HG02870 (cell line): ENCODE data around the gene ARAP1.

ENCODE experiments used
- ATAC-seq: cut with Tn5 transposase; IDR thresholded peaks from one replicate; pipeline ENCODE4 v1.9.1; 2021; ENCODE audit warnings: mild to moderate bottlenecking, moderate library complexity; ENCODE audit not compliant: unreplicated experiment

ARAP1 gene

GRCh38 chr11:72705442-72706365 lies 46.5 kb downstream of the ARAP1 start:
- no peak for ATAC-seq

GRCh38 chr11:72704783-72705265 lies 47.4 kb downstream of the ARAP1 start:
- no peak for ATAC-seq

DNA sequence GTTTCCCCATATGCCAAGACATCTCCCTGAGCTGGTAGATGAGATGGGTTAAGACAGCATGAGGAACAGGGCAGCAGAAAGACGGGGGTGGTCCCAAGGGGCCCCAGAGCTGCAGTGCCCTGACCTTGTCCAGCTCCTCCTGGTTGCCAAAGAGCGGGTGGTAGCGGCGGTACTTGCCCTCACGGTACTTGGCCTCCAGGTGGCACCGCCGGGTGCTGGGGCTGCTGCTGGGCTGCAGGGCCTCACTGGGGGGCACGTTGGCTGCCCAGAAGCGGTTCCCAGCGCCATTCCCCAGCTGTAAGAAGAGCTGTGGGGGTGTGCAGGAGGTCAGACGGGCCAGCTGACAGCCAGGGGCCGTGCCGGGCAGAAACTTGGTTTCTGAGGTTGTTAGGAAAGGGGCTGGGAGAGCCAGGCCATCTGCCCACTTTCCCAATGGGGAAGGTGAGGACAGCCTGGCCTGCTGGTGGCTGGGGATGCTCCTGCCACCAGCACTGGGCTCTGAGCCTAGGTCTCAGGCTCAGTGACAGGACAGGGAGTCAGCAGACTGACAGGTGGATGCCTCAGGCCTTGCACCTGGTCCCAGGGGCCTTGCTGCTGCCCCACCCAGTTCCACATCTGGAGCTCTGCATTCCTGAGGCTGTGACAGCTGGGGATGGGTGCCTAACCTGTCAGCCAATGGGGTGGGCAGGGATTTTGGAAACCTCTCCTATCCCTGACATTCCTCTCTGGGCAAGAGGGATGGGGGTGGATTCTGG lies 48.0 kb downstream of the ARAP1 start:
- no peak for ATAC-seq

- ATAC-seq = no peak
These were observed 48.8 kb downstream of the ARAP1 start for GRCh38 chr11:72703267-72704008.

DNA sequence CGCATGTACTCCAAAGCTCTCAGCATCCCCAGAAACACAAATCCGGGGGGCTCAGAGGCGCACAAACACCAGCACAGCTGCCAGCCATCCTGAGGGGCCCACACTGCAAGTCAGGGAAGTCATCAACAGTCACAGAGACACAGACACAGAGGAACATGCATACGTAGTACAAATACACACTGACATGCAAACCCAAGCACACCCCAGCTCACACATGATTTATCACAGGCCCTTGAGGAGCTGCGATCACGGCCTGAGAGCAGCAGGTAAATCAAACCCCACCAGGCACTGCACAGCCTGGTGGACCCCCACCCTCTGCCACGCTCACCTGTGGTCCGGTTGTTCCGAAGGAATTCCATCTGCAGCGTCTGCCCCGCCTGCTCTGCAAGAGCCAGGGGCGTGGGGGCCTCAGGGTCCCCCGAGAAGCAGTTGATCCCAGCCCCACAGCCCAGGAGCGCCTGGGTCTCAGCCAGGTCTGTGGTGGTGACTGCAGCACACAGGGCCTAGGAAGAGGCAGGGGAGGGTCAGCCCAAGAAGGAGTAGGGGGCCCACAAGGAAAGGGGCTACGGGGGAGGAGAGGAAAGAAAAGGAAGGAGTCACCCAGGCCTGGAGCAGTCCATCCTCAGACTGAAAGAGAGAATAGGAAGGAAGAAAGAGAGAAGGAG lies 49.5 kb downstream of the ARAP1 start:
- ATAC-seq = no peak

- no peak for ATAC-seq
These were observed 50.1 kb downstream of the ARAP1 start for GRCh38 chr11:72702096-72702495.

- no peak for ATAC-seq
These were observed 50.7 kb downstream of the ARAP1 start for GRCh38 chr11:72701466-72701865.

DNA sequence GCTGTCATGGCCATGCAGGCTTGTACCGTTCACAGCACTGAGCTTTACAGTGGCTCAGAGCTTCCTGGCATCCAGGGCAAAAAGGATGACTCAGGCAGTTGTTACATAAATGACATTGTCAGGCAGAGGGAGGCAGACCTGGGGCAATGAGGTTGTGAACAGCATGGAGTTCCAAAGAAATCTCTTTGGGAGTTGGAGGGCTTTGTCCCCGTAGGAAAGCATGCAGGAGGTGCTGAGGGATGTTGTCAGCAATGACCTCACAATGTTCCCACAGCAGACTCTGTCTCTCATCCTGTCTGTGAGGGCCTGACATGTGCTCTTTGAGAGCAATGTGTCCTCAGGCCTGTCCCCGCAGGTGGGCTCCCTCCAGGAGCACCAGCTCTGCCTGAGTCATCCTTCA lies 52.1 kb downstream of the ARAP1 start:
- no peak for ATAC-seq

- no peak for ATAC-seq
These were observed 54.4 kb downstream of the ARAP1 start for GRCh38 chr11:72697814-72698213.

DNA sequence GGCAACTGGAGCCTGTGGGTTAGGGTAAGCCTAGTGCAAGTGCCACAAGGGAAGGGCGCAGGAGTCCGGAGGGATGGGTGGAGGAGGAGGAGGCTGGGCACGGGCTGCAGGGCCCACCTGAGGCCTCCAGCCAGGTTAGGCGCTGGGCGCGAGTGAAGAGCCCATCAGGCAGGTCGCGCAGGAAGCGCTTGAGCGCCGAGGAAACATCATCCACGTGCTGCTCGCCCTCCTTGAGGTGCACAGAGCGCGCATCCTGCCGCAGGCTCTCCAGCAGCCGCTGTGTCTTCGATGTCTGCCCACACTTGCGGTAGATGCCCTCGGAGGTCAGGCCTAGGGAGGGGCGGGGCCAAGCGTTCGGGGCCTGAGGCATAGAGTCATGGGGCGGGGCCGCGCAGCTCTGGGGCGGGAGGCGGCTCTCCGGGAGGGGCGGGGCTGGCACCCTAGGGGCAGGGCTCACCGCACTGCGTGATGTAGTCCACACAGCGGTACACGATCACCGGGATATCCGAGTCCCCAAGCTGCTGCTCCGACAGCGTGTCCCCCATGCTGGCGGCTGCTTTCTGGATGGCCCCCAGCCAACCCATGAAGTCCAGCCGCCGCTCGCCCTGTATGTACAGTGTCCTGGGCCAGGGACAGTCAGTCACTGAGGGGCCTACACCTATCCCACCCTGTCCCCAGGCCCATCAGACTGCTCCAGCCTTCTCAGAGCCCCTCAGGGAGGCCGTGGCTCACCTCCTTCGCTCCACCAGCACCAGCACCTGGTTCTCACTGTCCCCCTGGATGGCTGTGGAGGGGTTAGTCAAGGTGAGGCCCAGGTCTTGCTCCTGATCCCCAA lies 55.1 kb downstream of the ARAP1 start:
- ATAC-seq = no peak

GRCh38 chr11:72695354-72695753 lies 56.9 kb downstream of the ARAP1 start:
- ATAC-seq = no peak

DNA sequence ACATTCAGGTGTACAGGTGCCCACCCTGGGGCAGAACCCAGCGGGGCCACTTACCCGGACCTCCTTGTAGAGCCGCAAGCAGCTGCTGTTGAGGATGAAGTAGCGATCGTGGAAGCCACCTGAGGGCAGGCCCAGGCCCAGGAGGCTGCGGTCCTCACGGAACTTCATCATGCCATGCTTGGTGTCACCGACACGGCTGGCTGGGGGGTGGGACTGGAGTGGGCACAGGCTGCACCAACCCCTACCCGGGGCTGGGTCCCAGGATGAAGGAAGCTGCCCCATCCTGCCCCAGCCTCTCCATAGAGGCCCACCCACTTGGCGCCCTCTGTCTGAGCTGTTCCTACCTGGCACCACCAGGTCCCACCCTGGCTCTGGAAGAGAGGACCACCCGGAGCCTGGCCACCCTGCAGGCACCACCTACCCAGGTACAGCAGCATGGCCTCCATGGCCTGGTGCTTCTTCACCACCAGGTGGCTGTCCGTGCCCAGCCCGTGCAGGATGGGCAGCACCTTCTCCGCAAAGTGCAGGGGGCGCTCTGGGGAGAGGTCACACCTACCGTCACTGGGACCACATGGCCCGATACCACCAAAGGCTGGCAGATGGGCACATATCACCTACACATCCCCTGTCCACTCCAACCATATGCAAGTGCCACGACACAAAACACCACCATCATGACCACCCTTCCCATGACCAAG lies 58.8 kb downstream of the ARAP1 start:
- no peak for ATAC-seq

- ATAC-seq = no peak
These were observed 59.5 kb downstream of the ARAP1 start for GRCh38 chr11:72692498-72693237.

DNA sequence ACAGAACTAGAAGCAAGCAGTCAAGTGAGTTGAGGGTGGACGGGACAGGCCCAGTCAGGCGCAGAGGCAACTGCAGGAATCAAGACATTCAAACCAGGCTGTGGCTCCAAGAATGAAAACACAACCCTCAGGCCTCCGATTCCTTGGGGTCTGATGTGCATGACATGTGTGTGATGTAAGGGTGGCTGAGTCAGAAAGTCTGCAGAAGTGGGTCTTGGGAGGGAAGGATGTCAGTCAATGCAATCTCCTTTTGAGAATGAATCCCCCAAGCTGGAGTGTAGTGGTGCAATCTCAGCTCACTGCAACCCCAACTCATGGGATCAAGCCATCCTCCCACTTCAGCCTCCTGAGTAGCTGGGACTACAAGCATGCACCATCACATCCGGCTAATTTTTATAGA lies 62.0 kb downstream of the ARAP1 start:
- no peak for ATAC-seq

- no peak for ATAC-seq
These were observed 63.3 kb downstream of the ARAP1 start for GRCh38 chr11:72688929-72689328.

DNA sequence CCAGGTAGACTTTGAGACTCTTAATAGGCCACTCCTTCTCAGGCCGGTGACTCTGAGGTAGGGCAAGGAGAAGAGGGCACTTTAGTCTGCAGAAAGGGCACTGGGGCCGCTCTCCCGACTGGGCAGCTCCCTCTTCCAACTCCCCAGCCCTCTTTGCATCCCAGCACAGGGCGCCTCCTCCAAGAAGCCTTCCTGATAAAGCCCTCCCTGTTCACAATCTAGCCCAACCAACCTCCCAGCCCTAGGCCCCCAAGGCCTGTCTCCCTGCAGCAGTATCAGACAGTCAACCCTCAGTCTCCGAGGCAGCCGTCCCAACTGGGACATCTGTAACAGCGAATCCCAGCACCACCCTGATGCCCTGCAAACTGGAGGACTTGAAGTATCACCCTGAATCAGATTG lies 63.7 kb downstream of the ARAP1 start:
- no peak for ATAC-seq

GRCh38 chr11:72687326-72687725 lies 64.9 kb downstream of the ARAP1 start:
- no peak for ATAC-seq

GRCh38 chr11:72686639-72687220 lies 65.5 kb downstream of the ARAP1 start:
- no peak for ATAC-seq
